K562 (cell line): ENCODE data around the gene TXLNG. TPM values are rescaled to one million over a fixed set of nuclear protein-coding genes. Genes with fewer than 3 reads are reported as not detected.

Experiments
- ATAC-seq: fragments of 200-7000 bp; cut with Tn5 transposase; 3 replicates; pipeline ENCODE4 v1.9.1; 2020; ENCODE audit warnings: moderate library complexity
- BruUV-seq: library from RNA; stranded (reverse); fragments of 400-500 nt; replicated peaks from 2 replicates; lab custom pipeline; 2021; lab: Mats Ljungman, UMichigan
- CTCF ChIA-PET: fragments of 300-600 bp; formaldehyde crosslinking; extraction: SDS; loops from one replicate; lab custom pipeline; 2021; ENCODE audit warnings: low intra/inter-chr PET ratio; lab: Yijun Ruan, JAX
- POLR2A ChIA-PET: fragments of 300-600, 350-650 bp; sonication (Branson Sonifier 250); formaldehyde crosslinking; extraction: SDS; loops from one replicate; lab custom pipeline; 2021; ENCODE audit warnings: antibody characterized with exemption, inconsistent platforms; lab: Yijun Ruan, JAX
- DNase-seq, 4 experiments: peaks; one replicate each; pipeline versions ENCODE4 v3.0.0 to v3.0.0-alpha.2; 2011 to 2018; ENCODE audit warnings: low spot score in 3 of 4, mixed read lengths in 3 of 4; ENCODE audit errors: extremely low read depth in 1 of 4
- FAIRE-seq: peaks from 2 replicates; lab custom pipeline; 2011; peaks lifted over from hg19 to GRCh38; lab: Jason Lieb, UNC
- H2AFZ ChIP-seq: 2 replicates; pipeline ENCODE4 v1.6.0; 2011; ENCODE audit warnings: low read depth, low read length, control low read depth, inconsistent platforms
- H3K27ac ChIP-seq: fragments of 200-600 bp; 3 replicates; pipeline ENCODE4 v1.8.0; 2011; ENCODE audit warnings: low read depth, mild to moderate bottlenecking, control low read depth, inconsistent platforms, low read length, moderate library complexity, mixed read lengths; ENCODE audit errors: extremely low read depth
- H3K27me3 ChIP-seq, 2 experiments: fragments of 300-600 bp in 1 of 2; 2 replicates in 1 of 2; 3 replicates in 1 of 2; pipeline versions ENCODE4 v1.6.0 to v1.8.0; 2011; ENCODE audit warnings: inconsistent platforms in 2 of 2, low read length in 2 of 2, mild to moderate bottlenecking in 1 of 2, mixed read lengths in 1 of 2, moderate library complexity in 1 of 2; ENCODE audit not compliant: control insufficient read depth in 2 of 2, insufficient read depth in 2 of 2
- H3K36me3 ChIP-seq: fragments of 300-600 bp; 3 replicates; pipeline ENCODE4 v1.8.0; 2011; ENCODE audit warnings: mild to moderate bottlenecking, low read length, inconsistent platforms; ENCODE audit not compliant: control insufficient read depth, insufficient read depth
- H3K4me1 ChIP-seq, 2 experiments: fragments of 200-600 bp in 1 of 2; replicated peaks in 1 of 2; 2 replicates in 1 of 2; 3 replicates in 1 of 2; pipeline versions ENCODE4 v1.5.1 to v1.8.0; 2011; ENCODE audit warnings: inconsistent platforms in 2 of 2, low read length in 2 of 2, mild to moderate bottlenecking in 1 of 2, mixed read lengths in 1 of 2, moderate library complexity in 1 of 2; ENCODE audit not compliant: control insufficient read depth in 2 of 2, insufficient read depth in 2 of 2
- H3K4me2 ChIP-seq: 2 replicates; pipeline ENCODE4 v1.6.1; 2011; ENCODE audit warnings: low read length, control low read depth, inconsistent platforms, mixed read lengths; ENCODE audit not compliant: insufficient read depth
- H3K4me3 ChIP-seq: fragments of 200-600 bp; sonication (generic), shearing (Covaris generic); 2 replicates; pipeline ENCODE4 v1.5.1; 2016; ENCODE audit warnings: control low read depth, inconsistent platforms
- H3K79me2 ChIP-seq: fragments of 200-600 bp; 3 replicates; pipeline ENCODE4 v1.8.0; 2011; ENCODE audit warnings: low read length, inconsistent platforms; ENCODE audit not compliant: control insufficient read depth, insufficient read depth
- H3K9ac ChIP-seq, 2 experiments: 2 replicates each; pipeline versions ENCODE4 v1.6.0 to v1.6.1; 2011; ENCODE audit warnings: low read depth in 2 of 2, low read length in 2 of 2, control low read depth in 1 of 2, inconsistent platforms in 1 of 2, mild to moderate bottlenecking in 1 of 2, mixed read lengths in 1 of 2; ENCODE audit not compliant: insufficient read depth in 1 of 2
- H3K9me1 ChIP-seq: one replicate; pipeline ENCODE4 v1.6.0; 2011; ENCODE audit warnings: inconsistent platforms, mild to moderate bottlenecking, low read length, moderate library complexity; ENCODE audit not compliant: control insufficient read depth, insufficient read depth
- H3K9me3 ChIP-seq: replicated peaks from 2 replicates; pipeline ENCODE4 v1.5.1; 2011; ENCODE audit warnings: low read depth, low read length, inconsistent platforms; ENCODE audit not compliant: control insufficient read depth, insufficient read depth
- H4K20me1 ChIP-seq: replicated peaks from 2 replicates; pipeline ENCODE4 v1.6.1; 2011; ENCODE audit warnings: low read length, inconsistent platforms, mixed read lengths; ENCODE audit not compliant: control insufficient read depth, insufficient read depth
- EGR1 ChIP-seq: fragments of 450-650 bp; conservative IDR thresholded peaks from 2 replicates; pipeline ENCODE4 v1.6.1; 2017; ENCODE audit warnings: mild to moderate bottlenecking
- KDM1A ChIP-seq, 2 experiments: fragments of 450-650 bp; IDR thresholded peaks; 2 replicates each; pipeline ENCODE4 v1.6.1; 2016; ENCODE audit warnings: mild to moderate bottlenecking in 2 of 2
- MAX ChIP-seq: sonication (generic); formaldehyde crosslinking; IDR thresholded peaks from 2 replicates; pipeline ENCODE4 v1.9.0; 2022; ENCODE audit warnings: mild to moderate bottlenecking, missing genetic modification reagents
- POLR2AphosphoS5 ChIP-seq: IDR thresholded peaks from 2 replicates; pipeline ENCODE4 v1.6.1; 2011; ENCODE audit warnings: mild to moderate bottlenecking, low read depth, low read length, moderate library complexity; ENCODE audit not compliant: control insufficient read depth, insufficient read depth
- ZNF408 ChIP-seq: fragments of 250-450 bp; sonication (Bioruptor Pico); IDR thresholded peaks from 2 replicates; pipeline ENCODE4 v1.4.0; 2020; ENCODE audit warnings: low read depth, mild to moderate bottlenecking, moderate library complexity
- WGBS: fragments of 100-300 bp; shearing (Covaris generic); methylation state at CpG from one replicate; pipeline ENCODE4 v1.1.6; 2016; ENCODE audit warnings: low coverage, mixed read lengths; ENCODE audit not compliant: insufficient coverage; ENCODE audit errors: missing lambda C conversion rate; 5-methylcytosine and 5-hydroxymethylcytosine counted together
- in situ Hi-C: fragments of 300-500 bp; cut with MboI; formaldehyde crosslinking; loops from 4 replicates; pipeline ENCODE4 v1.15.0; 2018; ENCODE audit warnings: inconsistent platforms, mixed read lengths
- intact Hi-C: fragments of 100-400 bp; cut with micrococcal nuclease; formaldehyde crosslinking; loops from 2 replicates; pipeline ENCODE4 v1.14.2; 2022
- polyA plus RNA-seq, 8 experiments: library from polyadenylated mRNA; depleted of rRNA in 4 of 8; stranded (reverse) in 5 of 8; unstranded in 3 of 8; fragments of >200 nt; fragmentation: Nextera tagmentation in 2 of 8; fragmentation: Illumina TruSeq in 1 of 8; extraction: Ambion mirVana in 2 of 8; extraction: Trizol in 1 of 8; gene quantifications; 2 replicates each; pipeline versions ENCODE4 v1.2.1 to v1.2.3, GENCODE V29; 2011 to 2014; ENCODE audit warnings: inconsistent platforms in 1 of 8, missing spikeins in 1 of 8
- total RNA-seq, 7 experiments: library from RNA; depleted of rRNA in 6 of 7; stranded (reverse); fragments of >200 nt in 6 of 7; fragmentation: Illumina TruSeq in 2 of 7; extraction: Trizol in 2 of 7; gene quantifications; 2 replicates each; pipeline versions ENCODE4 v1.2.1 to v1.2.3, GENCODE V29; 2011 to 2021; ENCODE audit warnings: low replicate concordance in 1 of 7
- TF ChIP-seq, protein P1 (sequence below), 2 experiments: fragments of 450-650 bp in 1 of 2; sonication (generic) in 1 of 2; formaldehyde crosslinking in 1 of 2; IDR thresholded peaks in 1 of 2; conservative IDR thresholded peaks in 1 of 2; 2 replicates each; pipeline versions ENCODE4 v1.6.1 to v1.8.1; 2016 to 2023; ENCODE audit warnings: mild to moderate bottlenecking in 2 of 2, moderate library complexity in 2 of 2, inconsistent platforms in 1 of 2, missing genetic modification reagents in 1 of 2

The TXLNG gene
- total and polyA plus RNA-seq, 9 of the 15 experiments (the other 6 are each of a cell fraction or from before 2014, with no cell fraction given), result 13.1 to 47.0 (median 31.6) TPM

DNA sequence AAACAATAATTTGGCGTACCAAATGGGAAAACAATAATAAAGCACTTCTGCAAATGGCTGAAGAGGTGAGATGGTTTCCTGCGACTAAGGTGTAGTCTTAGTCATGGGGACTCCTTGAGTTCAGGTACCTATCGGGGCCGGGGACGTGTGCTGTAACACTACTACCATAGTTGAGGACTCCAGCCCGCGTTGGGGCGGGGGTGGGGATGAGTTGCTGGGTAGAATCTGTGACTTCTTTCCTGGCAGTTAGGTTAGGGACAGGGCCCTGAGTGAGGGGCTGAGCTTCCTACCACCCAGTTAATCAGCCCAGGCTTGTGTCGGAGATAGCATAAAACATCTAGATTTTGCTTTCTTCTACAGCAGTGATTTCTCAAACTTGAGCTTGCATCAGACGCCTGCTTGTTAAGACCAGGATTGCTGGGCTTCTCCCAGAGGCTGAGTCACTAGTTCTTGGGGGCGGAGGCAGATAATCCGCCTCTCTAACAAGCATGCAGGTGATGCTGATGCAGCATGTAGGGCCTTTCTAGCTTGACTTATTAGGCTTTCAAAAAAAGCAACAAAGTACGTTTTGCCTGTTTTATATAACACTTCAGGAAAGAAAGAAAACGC, 53.7 kb downstream of the TXLNG start:
- H3K36me3 ChIP-seq, result peaks cover 96% of the 10 kb centered on the region
- 0 out of 3 replicates have a peak, but pooled peaks have one; percentile 21 for ATAC-seq

More for the DNA sequence above, 53.7 kb downstream of the TXLNG start:
- Histone ChIP-seq H3K9me3 (no peaks in the 10 kb centered on the region), H3K4me3 (no peak overlapping the region), H2AFZ (no peak overlapping the region), H3K9ac (no peak overlapping the region), H3K27me3 (no peaks in the 10 kb centered on the region), H3K4me2 (no peak overlapping the region), H3K9me1 (no peaks in the 10 kb centered on the region), H3K4me1 (peaks cover 0 to 3% of the 10 kb centered on the region in 2 experiments; a peak in 3 of 5 replicates), H3K79me2 (no peaks in the 10 kb centered on the region), H4K20me1 (no peaks in the 10 kb centered on the region), H3K27ac (no peak overlapping the region)
- FAIRE-seq (no peak), DNase-seq (peak in 1 of 4 experiments; percentile 29)
- in situ Hi-C loops, result no loop called here
- POLR2A ChIA-PET, result no interaction called here
- no TSS peak for BruUV-seq
- CTCF ChIA-PET, result no interaction called here
- 76% methylated on average over 7 of the region's 14 CpGs for WGBS
- intact Hi-C loops, result no loop called here
- no peak for TF ChIP-seq MAX (CRISPR knock-in tag)
- 0 out of 2 replicates have a peak, but pooled peaks have one; percentile 4 for TF ChIP-seq POLR2AphosphoS5
- 0 out of 4 replicates have a peak, but pooled peaks of 1 of the 2 experiments have one; percentile 30 for TF ChIP-seq KDM1A (IDR thresholded peaks at IDR 0.05)
- TF ChIP-seq EGR1, result peak; percentile 32; the same call in 1 of the 2 replicates
- TF ChIP-seq ZNF408 (CRISPR knock-in tag), result no peak
- TF ChIP-seq, protein P1, sequence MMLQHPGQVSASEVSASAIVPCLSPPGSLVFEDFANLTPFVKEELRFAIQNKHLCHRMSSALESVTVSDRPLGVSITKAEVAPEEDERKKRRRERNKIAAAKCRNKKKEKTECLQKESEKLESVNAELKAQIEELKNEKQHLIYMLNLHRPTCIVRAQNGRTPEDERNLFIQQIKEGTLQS (IDR thresholded peaks at IDR 0.05), result peak; percentile 50
- TF ChIP-seq, protein P1 (CRISPR knock-in tag; conservative IDR thresholded peaks at IDR 0.05), result no peak
